Measurements from ENCODE around the gene SLC48A1.

SLC48A1 gene

DNA sequence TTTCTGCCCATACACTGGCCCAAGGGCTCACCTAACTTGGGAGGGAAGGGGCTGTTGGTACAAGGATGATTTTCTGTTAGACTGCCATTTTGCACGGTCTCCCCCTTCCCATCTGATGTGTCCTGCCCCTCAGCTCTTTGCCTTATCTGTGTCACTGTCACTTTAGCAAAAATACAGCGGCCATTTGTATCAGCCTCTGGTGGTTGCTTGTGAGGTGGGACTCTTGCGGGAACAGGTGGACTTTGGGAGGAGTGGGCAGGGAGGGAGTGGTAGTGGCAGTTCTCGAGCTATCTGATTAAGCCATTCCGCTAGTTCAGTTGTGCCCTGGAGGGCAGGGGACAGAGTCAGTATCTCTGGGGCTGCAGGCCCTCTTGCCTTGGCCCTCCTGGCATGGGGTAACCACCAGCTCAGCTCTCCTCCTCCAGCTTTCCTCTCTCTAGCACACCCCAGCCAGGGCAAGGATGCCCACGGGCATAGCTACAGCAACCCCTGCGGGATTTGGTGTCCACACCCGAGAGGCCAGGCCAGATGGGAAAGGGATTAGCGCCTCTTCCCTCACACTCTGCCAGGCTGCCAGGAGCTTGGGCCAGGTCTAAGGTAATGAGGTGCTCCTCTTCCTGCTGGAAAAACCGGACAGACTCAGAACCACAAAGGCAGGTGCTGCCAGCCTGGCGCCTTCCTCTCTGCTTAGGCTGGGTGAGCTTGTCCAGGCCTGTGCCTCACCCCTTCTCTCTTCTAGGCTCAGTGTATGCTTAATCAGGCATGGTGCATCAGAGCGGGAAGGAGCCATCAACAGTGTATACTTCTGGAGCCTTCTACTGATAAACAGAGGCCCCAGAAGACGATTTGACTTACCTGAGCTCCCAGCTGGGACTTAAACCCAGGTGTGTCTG, 8.7 kb downstream of the SLC48A1 start:
- H3K4me3 ChIP-seq (replicated peaks; ENCODE audit: insufficient read depth, low read length) = no peak overlapping the region
- DNase-seq (ENCODE audit: low read depth in 1 of 2, low spot score in 1 of 2) = no peak
- no peak for TF ChIP-seq GABPA (IDR thresholded peaks at IDR 0.05; ENCODE audit: low read depth)
- TF ChIP-seq SPI1 (IDR thresholded peaks at IDR 0.05; ENCODE audit: borderline replicate concordance, low read depth) = no peak
- TF ChIP-seq POLR2AphosphoS5 (IDR thresholded peaks at IDR 0.05; ENCODE audit: low read depth) = no peak
- TF ChIP-seq, protein P1, sequence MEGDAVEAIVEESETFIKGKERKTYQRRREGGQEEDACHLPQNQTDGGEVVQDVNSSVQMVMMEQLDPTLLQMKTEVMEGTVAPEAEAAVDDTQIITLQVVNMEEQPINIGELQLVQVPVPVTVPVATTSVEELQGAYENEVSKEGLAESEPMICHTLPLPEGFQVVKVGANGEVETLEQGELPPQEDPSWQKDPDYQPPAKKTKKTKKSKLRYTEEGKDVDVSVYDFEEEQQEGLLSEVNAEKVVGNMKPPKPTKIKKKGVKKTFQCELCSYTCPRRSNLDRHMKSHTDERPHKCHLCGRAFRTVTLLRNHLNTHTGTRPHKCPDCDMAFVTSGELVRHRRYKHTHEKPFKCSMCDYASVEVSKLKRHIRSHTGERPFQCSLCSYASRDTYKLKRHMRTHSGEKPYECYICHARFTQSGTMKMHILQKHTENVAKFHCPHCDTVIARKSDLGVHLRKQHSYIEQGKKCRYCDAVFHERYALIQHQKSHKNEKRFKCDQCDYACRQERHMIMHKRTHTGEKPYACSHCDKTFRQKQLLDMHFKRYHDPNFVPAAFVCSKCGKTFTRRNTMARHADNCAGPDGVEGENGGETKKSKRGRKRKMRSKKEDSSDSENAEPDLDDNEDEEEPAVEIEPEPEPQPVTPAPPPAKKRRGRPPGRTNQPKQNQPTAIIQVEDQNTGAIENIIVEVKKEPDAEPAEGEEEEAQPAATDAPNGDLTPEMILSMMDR (IDR thresholded peaks at IDR 0.05; ENCODE audit: insufficient read depth, low read length) = no peak
- TF ChIP-seq, protein P2, sequence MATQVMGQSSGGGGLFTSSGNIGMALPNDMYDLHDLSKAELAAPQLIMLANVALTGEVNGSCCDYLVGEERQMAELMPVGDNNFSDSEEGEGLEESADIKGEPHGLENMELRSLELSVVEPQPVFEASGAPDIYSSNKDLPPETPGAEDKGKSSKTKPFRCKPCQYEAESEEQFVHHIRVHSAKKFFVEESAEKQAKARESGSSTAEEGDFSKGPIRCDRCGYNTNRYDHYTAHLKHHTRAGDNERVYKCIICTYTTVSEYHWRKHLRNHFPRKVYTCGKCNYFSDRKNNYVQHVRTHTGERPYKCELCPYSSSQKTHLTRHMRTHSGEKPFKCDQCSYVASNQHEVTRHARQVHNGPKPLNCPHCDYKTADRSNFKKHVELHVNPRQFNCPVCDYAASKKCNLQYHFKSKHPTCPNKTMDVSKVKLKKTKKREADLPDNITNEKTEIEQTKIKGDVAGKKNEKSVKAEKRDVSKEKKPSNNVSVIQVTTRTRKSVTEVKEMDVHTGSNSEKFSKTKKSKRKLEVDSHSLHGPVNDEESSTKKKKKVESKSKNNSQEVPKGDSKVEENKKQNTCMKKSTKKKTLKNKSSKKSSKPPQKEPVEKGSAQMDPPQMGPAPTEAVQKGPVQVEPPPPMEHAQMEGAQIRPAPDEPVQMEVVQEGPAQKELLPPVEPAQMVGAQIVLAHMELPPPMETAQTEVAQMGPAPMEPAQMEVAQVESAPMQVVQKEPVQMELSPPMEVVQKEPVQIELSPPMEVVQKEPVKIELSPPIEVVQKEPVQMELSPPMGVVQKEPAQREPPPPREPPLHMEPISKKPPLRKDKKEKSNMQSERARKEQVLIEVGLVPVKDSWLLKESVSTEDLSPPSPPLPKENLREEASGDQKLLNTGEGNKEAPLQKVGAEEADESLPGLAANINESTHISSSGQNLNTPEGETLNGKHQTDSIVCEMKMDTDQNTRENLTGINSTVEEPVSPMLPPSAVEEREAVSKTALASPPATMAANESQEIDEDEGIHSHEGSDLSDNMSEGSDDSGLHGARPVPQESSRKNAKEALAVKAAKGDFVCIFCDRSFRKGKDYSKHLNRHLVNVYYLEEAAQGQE (IDR thresholded peaks at IDR 0.05; ENCODE audit: insufficient replicate concordance, low read depth) = no peak
- no peaks in the 10 kb centered on the region for H3K27me3 ChIP-seq (ENCODE audit: insufficient read depth, poor library complexity, severe bottlenecking)
- no peak overlapping the region for H3K27ac ChIP-seq (replicated peaks)

DNA sequence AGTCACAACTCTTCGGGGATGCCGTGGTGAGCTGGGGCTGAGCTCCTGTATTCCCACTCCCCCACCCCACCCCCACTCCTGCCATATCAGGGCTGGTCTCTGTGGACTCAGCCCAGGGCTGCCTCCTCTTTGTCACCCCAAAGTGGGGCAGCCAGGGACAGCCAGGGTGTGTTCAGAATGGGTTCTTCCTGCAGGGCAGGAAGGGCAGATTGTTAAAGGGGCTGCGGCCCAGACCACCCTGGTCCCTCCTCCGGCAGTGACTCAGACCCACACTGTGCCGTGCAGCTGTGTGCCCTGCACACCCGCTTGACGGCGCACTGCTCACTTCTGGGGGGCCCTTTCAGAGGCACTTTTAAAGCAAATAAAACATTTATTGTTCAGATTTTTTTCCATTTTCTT, 9.3 kb downstream of the SLC48A1 start:
- H3K27ac ChIP-seq (replicated peaks) = no peak overlapping the region
- TF ChIP-seq GABPA (IDR thresholded peaks at IDR 0.05; ENCODE audit: low read depth) (no peak), POLR2AphosphoS5 (IDR thresholded peaks at IDR 0.05; ENCODE audit: low read depth) (no peak), SPI1 (IDR thresholded peaks at IDR 0.05; ENCODE audit: borderline replicate concordance, low read depth) (no peak)
- TF ChIP-seq, protein P1 (IDR thresholded peaks at IDR 0.05; ENCODE audit: insufficient read depth, low read length) = no peak
- TF ChIP-seq, protein P2 (IDR thresholded peaks at IDR 0.05; ENCODE audit: insufficient replicate concordance, low read depth) = no peak
- DNase-seq (ENCODE audit: low read depth in 1 of 2, low spot score in 1 of 2) = no peak
- no peaks in the 10 kb centered on the region for H3K27me3 ChIP-seq (ENCODE audit: insufficient read depth, poor library complexity, severe bottlenecking)
- H3K4me3 ChIP-seq (replicated peaks; ENCODE audit: insufficient read depth, low read length) = no peak overlapping the region

DNA sequence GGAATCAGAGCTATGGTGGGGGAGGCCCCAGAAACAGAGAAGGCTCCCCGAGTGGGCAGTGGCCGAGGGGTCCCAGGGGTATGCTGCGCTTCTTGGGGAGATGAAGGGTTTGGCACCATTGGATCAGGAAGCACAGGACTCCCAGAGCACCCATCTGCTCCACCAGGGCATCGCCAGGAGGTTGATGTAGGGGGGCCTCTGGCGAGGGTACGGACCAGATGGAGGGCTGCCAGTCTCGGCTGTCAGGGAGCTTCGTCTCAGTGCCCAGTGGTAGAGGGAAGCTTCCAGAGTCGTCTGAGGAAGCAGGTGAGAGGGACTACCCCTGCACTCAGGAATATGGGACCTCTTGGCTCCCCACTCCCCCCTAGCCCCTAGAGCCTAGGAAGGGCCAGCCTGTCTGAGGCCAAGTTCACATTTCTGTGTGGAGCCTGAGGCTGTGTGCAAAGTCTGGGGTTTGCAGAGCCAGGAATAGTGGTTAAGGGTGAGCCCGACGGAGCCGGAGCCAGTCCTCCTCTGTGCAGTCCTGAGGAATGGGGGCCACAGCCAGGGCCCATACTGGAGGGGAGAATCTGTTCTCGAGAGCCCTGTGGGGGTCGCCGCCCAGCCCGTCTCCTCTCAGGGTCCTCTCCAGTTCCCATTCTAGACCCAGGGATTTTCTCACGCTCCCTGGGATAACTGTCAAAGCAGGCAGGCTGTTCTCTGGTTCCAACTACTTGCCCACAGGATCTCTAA, 10.2 kb downstream of the SLC48A1 start:
- TF ChIP-seq POLR2AphosphoS5 (IDR thresholded peaks at IDR 0.05; ENCODE audit: low read depth) (no peak), GABPA (IDR thresholded peaks at IDR 0.05; ENCODE audit: low read depth) (no peak), SPI1 (IDR thresholded peaks at IDR 0.05; ENCODE audit: borderline replicate concordance, low read depth) (no peak)
- TF ChIP-seq, protein P2 (IDR thresholded peaks at IDR 0.05; ENCODE audit: insufficient replicate concordance, low read depth) = no peak
- TF ChIP-seq, protein P1 (IDR thresholded peaks at IDR 0.05; ENCODE audit: insufficient read depth, low read length) = no peak
- no peaks in the 10 kb centered on the region for H3K27me3 ChIP-seq (ENCODE audit: insufficient read depth, poor library complexity, severe bottlenecking)
- no peak overlapping the region for H3K27ac ChIP-seq (replicated peaks)
- DNase-seq (ENCODE audit: low read depth in 1 of 2, low spot score in 1 of 2) = no peak
- H3K4me3 ChIP-seq (replicated peaks; ENCODE audit: insufficient read depth, low read length) = no peak overlapping the region
